Kidney (tissue), 14 donors: ENCODE results near the gene RAP1A. TPM values are rescaled to one million over a fixed set of nuclear protein-coding genes. Genes with fewer than 3 reads are reported as not detected.

ENCODE experiments used
- DNase-seq, 5 donors: peaks; one replicate each; pipeline ENCODE4 v3.0.0-alpha.2; 2013 to 2020
- FAIRE-seq: peaks from 2 replicates; lab custom pipeline; 2012; peaks lifted over from hg19 to GRCh38; lab: Jason Lieb, UNC
- H3K27ac ChIP-seq, 2 donors: one replicate each; pipeline ENCODE4 v1.7.0; 2013; ENCODE audit warnings: low read depth in 2 of 2, low read length in 2 of 2, inconsistent platforms in 1 of 2
- H3K27me3 ChIP-seq: one replicate; pipeline ENCODE4 v1.7.1; 2013; ENCODE audit warnings: low read length, inconsistent platforms; ENCODE audit not compliant: control insufficient read depth, insufficient read depth
- H3K36me3 ChIP-seq, 3 donors: one replicate each; pipeline versions ENCODE4 v1.7.0 to v1.7.1; 2013; ENCODE audit warnings: low read length in 3 of 3, control low read depth in 1 of 3, inconsistent platforms in 1 of 3; ENCODE audit not compliant: insufficient read depth in 3 of 3, control insufficient read depth in 2 of 3
- H3K4me1 ChIP-seq, 3 donors: one replicate each; pipeline versions ENCODE4 v1.7.0 to v1.7.1; 2013; ENCODE audit warnings: low read length in 3 of 3, inconsistent platforms in 1 of 3, low read depth in 1 of 3; ENCODE audit not compliant: control insufficient read depth in 2 of 3, insufficient read depth in 2 of 3
- H3K4me3 ChIP-seq, 3 donors: one replicate each; pipeline versions ENCODE4 v1.7.0 to v1.8.1; 2013; ENCODE audit warnings: low read length in 3 of 3, control low read depth in 1 of 3, inconsistent platforms in 1 of 3
- H3K9ac ChIP-seq, 3 donors: one replicate each; pipeline versions ENCODE4 v1.7.0 to v1.7.1; 2013; ENCODE audit warnings: low read length in 3 of 3, control low read depth in 1 of 3, inconsistent platforms in 1 of 3
- H3K9me3 ChIP-seq, 3 donors: one replicate each; pipeline versions ENCODE4 v1.7.0 to v1.7.1; 2013; ENCODE audit warnings: low read length in 3 of 3, control low read depth in 1 of 3, inconsistent platforms in 1 of 3; ENCODE audit not compliant: control insufficient read depth in 2 of 3, insufficient read depth in 1 of 3
- CTCF ChIP-seq: IDR thresholded peaks from 3 replicates; pipeline ENCODE4 v1.5.1; 2012; ENCODE audit warnings: mild to moderate bottlenecking, moderate library complexity, borderline replicate concordance; ENCODE audit not compliant: insufficient read depth; ENCODE audit errors: extremely low read depth
- intact Hi-C: fragments of 100-400 bp; cut with DNase I; formaldehyde crosslinking; loops from one replicate; pipeline ENCODE4 v1.11.1; 2022
- polyA plus RNA-seq: library from polyadenylated mRNA; stranded (reverse); fragments of 350-450 nt; fragmentation: Illumina TruSeq; extraction: RNeasy Lipid Tissue Mini Kit (QIAGEN cat#74804); gene quantifications from one replicate; pipeline ENCODE4 v1.2.3, GENCODE V29; 2014; ENCODE audit warnings: low read depth, low replicate concordance; ENCODE audit not compliant: insufficient read depth
- total RNA-seq: library from RNA; stranded (reverse); fragmentation: NEBNext Ultra II Directional; extraction: Animal tissue kit (Norgen Biotek cat#: 25700); gene quantifications from one replicate; pipeline ENCODE4 v1.2.1, GENCODE V29; 2021
- donor health status: control.
- donor health status: control.
- donor health status: control.
- donor health status: control.
- donor health status: control.
- donor health status: DM: yes; HTN: yes; CAD: no.
- donor health status: Normal renal cell carcinoma (clear cell type).

Gene RAP1A
- total and polyA plus RNA-seq, 2 donors from 2014 or later: 55.8 to 91.3 TPM

DNA sequence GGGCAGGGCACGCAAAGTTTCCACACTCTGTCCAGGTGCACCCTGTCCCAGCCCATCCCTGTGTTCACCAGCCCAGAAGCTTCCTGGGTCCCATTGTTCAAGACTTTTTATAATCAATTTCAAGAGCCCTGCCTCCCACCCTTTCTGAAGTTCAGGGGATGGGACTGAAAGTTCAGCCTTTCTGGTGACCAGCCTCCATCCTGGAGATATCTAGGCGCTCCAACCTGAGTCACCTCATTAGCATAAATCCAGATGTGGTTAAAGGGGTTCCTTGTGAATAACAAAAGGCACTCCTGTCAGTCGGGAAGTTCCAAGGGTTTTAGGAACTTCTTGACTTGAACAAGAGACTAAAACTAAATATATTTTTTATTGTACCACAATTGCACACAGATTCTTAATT, 48.4 kb upstream of the RAP1A start:
- no peak overlapping the region for H3K4me3 ChIP-seq
- no peak for DNase-seq
- H3K9ac ChIP-seq: no peak overlapping the region
- TF ChIP-seq CTCF: no peak
- intact Hi-C loops: no loop called here
- peaks cover 0 to 4% (median 0%) of the 10 kb centered on the region in 3 donors for H3K4me1 ChIP-seq
- no peaks in the 10 kb centered on the region for H3K36me3 ChIP-seq
- no peak for FAIRE-seq
- H3K27ac ChIP-seq: no peak overlapping the region
- H3K27me3 ChIP-seq: no peaks in the 10 kb centered on the region
- no peaks in the 10 kb centered on the region for H3K9me3 ChIP-seq

GRCh38 chr1:111571987-111572386, 47.6 kb upstream of the RAP1A start:
- Histone ChIP-seq H3K9ac (no peak overlapping the region), H3K9me3 (no peaks in the 10 kb centered on the region), H3K4me1 (peaks cover 0 to 4% (median 0%) of the 10 kb centered on the region in 3 donors), H3K4me3 (no peak overlapping the region), H3K27ac (no peak overlapping the region), H3K36me3 (no peaks in the 10 kb centered on the region), H3K27me3 (no peaks in the 10 kb centered on the region)
- TF ChIP-seq CTCF: no peak
- peak in 2 of 5 donors; percentile 5 to 34 for DNase-seq
- intact Hi-C loops: no loop called here
- FAIRE-seq: no peak

GRCh38 chr1:111576547-111576946, 43.0 kb upstream of the RAP1A start:
- intact Hi-C loops: no loop called here
- no peak overlapping the region for H3K27ac ChIP-seq
- no peaks in the 10 kb centered on the region for H3K36me3 ChIP-seq
- H3K9ac ChIP-seq: no peak overlapping the region
- H3K4me1 ChIP-seq: peaks cover 0 to 4% (median 0%) of the 10 kb centered on the region in 3 donors
- TF ChIP-seq CTCF: no peak
- DNase-seq (no peak), FAIRE-seq (no peak)
- no peak overlapping the region for H3K4me3 ChIP-seq
- no peaks in the 10 kb centered on the region for H3K27me3 ChIP-seq
- no peaks in the 10 kb centered on the region for H3K9me3 ChIP-seq

DNA sequence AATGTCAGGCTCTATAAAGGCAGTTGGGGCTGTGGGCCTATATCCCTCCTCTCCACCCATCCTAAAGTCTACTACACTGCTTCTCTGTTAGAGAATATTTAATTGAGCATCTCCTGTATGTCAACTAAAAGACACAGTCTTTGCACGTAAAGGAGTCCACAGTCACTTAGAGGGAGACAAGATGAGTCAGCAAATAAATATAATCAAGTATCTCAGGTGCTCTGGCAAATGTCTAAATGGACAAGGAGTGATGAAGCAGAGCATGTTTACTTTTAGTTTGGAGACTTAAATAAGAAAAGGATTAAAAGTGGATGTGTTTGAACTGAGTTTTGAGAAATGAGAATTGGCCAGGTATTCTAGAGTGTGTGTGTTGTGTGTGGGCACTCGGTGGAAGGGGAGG, 41.8 kb upstream of the RAP1A start:
- H3K4me3 ChIP-seq: no peak overlapping the region
- H3K9ac ChIP-seq: no peak overlapping the region
- FAIRE-seq (no peak), DNase-seq (no peak)
- no peaks in the 10 kb centered on the region for H3K27me3 ChIP-seq
- H3K27ac ChIP-seq: no peak overlapping the region
- no peak for TF ChIP-seq CTCF
- H3K36me3 ChIP-seq: no peaks in the 10 kb centered on the region
- intact Hi-C loops: no loop called here
- H3K4me1 ChIP-seq: peaks cover 0 to 7% (median 2%) of the 10 kb centered on the region in 3 donors
- no peaks in the 10 kb centered on the region for H3K9me3 ChIP-seq
